ENCODE data around the gene GRK6.

GRK6 gene

GRCh38 chr5:177439518-177440053 lies 13.1 kb downstream of the GRK6 start:
- TF ChIP-seq FOXP2 (optimal IDR thresholded peaks at IDR 0.05; ENCODE audit: borderline replicate concordance, extremely low read depth, extremely low read length, insufficient read depth) (no peak), SIN3A (IDR thresholded peaks at IDR 0.05; ENCODE audit: borderline replicate concordance, insufficient read depth, low read length) (no peak)

- TF ChIP-seq FOXP2 (optimal IDR thresholded peaks at IDR 0.05; ENCODE audit: borderline replicate concordance, extremely low read depth, extremely low read length, insufficient read depth) = no peak
- TF ChIP-seq POLR2AphosphoS5 (IDR thresholded peaks at IDR 0.05; ENCODE audit: low read depth, low read length) = no peak
- TF ChIP-seq TAF1 (IDR thresholded peaks at IDR 0.05; ENCODE audit: borderline replicate concordance, insufficient read depth, low read length) = no peak
- no peak for TF ChIP-seq REST (IDR thresholded peaks at IDR 0.05; ENCODE audit: insufficient read depth in 1 of 2, low read depth in 2 of 2, low read length in 2 of 2)
- TF ChIP-seq SIN3A (IDR thresholded peaks at IDR 0.05; ENCODE audit: borderline replicate concordance, insufficient read depth, low read length) = no peak
Measured at GRCh38 chr5:177440211-177440989, 13.9 kb downstream of the GRK6 start.

GRCh38 chr5:177440990-177441780 lies 14.7 kb downstream of the GRK6 start:
- no peak for TF ChIP-seq REST (IDR thresholded peaks at IDR 0.05; ENCODE audit: insufficient read depth in 1 of 2, low read depth in 2 of 2, low read length in 2 of 2)
- TF ChIP-seq FOXP2 (optimal IDR thresholded peaks at IDR 0.05; ENCODE audit: borderline replicate concordance, extremely low read depth, extremely low read length, insufficient read depth) = no peak
- TF ChIP-seq TAF1 (IDR thresholded peaks at IDR 0.05; ENCODE audit: borderline replicate concordance, insufficient read depth, low read length) = no peak
- TF ChIP-seq SIN3A (IDR thresholded peaks at IDR 0.05; ENCODE audit: borderline replicate concordance, insufficient read depth, low read length) = no peak
- TF ChIP-seq POLR2AphosphoS5 (IDR thresholded peaks at IDR 0.05; ENCODE audit: low read depth, low read length) = no peak

GRCh38 chr5:177442066-177442826 lies 15.8 kb downstream of the GRK6 start:
- no peak for TF ChIP-seq POLR2AphosphoS5 (IDR thresholded peaks at IDR 0.05; ENCODE audit: low read depth, low read length)
- TF ChIP-seq FOXP2 (optimal IDR thresholded peaks at IDR 0.05; ENCODE audit: borderline replicate concordance, extremely low read depth, extremely low read length, insufficient read depth) = no peak
- TF ChIP-seq TAF1 (IDR thresholded peaks at IDR 0.05; ENCODE audit: borderline replicate concordance, insufficient read depth, low read length) = no peak
- TF ChIP-seq REST (IDR thresholded peaks at IDR 0.05; ENCODE audit: insufficient read depth in 1 of 2, low read depth in 2 of 2, low read length in 2 of 2) = no peak
- TF ChIP-seq SIN3A (IDR thresholded peaks at IDR 0.05; ENCODE audit: borderline replicate concordance, insufficient read depth, low read length) = no peak
